AG09309 (cell line): Measurements from ENCODE around the gene MMUT.
A peak's percentile ranks its signal among the peaks of the same experiment; 100 is the strongest.

ENCODE experiments used
- DNase-seq: peaks from one replicate; pipeline ENCODE4 v3.0.0-alpha.2; 2010; ENCODE audit warnings: low read depth
- H3K4me3 ChIP-seq: 2 replicates; pipeline ENCODE4 v1.5.1; 2011; ENCODE audit warnings: mild to moderate bottlenecking, low read depth, low read length, moderate library complexity; ENCODE audit not compliant: control insufficient read depth
- TF ChIP-seq, protein P1 (sequence below): IDR thresholded peaks from 2 replicates; pipeline ENCODE4 v1.5.1; 2011; ENCODE audit warnings: mild to moderate bottlenecking, low read depth, low read length, inconsistent platforms; ENCODE audit not compliant: insufficient read depth, control insufficient read depth; ENCODE audit errors: missing control alignments

Gene MMUT

DNA sequence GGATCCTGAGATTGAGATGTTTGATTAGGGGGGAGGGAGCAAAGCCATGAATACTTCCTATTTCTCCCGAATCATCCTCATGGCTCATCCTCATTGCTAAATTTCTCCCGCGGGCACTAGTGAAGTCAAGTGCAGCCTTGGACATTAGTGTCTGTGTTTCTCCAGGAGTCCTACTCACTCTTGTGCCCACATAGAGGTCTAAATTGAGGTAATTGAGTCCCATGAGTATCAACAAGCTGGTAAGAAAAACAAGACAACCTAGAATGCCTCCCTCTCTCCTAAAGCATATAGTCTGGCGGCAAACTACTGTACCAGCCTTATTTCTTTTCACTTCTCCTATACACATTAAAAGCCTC, 537 bp upstream of the MMUT start:
- no peak for DNase-seq
- TF ChIP-seq, protein P1, sequence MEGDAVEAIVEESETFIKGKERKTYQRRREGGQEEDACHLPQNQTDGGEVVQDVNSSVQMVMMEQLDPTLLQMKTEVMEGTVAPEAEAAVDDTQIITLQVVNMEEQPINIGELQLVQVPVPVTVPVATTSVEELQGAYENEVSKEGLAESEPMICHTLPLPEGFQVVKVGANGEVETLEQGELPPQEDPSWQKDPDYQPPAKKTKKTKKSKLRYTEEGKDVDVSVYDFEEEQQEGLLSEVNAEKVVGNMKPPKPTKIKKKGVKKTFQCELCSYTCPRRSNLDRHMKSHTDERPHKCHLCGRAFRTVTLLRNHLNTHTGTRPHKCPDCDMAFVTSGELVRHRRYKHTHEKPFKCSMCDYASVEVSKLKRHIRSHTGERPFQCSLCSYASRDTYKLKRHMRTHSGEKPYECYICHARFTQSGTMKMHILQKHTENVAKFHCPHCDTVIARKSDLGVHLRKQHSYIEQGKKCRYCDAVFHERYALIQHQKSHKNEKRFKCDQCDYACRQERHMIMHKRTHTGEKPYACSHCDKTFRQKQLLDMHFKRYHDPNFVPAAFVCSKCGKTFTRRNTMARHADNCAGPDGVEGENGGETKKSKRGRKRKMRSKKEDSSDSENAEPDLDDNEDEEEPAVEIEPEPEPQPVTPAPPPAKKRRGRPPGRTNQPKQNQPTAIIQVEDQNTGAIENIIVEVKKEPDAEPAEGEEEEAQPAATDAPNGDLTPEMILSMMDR, result no peak
- H3K4me3 ChIP-seq, result peak overlapping the region; percentile 68

DNA sequence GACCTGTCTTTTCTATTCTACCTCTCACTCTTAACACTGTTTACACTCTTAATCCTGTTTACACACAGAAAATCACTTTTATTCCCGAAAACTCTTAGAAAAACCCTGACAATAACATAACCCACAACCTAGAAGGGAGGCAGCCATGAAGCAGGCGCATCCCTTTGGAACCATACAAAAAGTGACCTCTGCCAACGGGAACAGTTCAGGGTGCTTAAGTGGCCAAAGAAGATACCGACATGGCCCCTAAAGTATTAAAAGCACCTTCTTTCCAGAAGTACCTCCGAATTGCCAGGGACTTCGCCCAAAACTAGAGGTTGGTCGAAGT, 490 bp downstream of the MMUT start:
- H3K4me3 ChIP-seq, result peak overlapping the region; percentile 68
- TF ChIP-seq, protein P1, result no peak
- no peak for DNase-seq

DNA sequence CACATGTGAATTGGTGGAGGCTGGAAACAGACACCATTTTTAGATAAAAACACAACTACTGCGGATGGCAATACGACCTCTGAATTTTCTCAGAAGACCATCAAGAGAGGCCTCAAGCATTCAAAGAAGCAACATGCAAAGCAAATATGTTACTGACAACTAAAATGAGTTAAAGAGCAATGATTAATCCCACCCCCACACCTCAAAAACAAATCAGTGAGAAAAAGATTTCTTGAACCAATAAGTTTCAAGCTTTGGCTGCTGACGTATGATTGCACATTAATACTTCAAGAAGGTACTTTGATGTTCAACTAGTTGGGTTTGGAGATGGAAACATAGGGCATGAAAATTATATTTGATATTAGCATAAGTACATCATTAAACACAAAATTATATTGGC, 982 bp downstream of the MMUT start:
- H3K4me3 ChIP-seq, result peak overlapping the region; percentile 68; the same call in 1 of the 2 replicates
- no peak for DNase-seq
- TF ChIP-seq, protein P1, result no peak

DNA sequence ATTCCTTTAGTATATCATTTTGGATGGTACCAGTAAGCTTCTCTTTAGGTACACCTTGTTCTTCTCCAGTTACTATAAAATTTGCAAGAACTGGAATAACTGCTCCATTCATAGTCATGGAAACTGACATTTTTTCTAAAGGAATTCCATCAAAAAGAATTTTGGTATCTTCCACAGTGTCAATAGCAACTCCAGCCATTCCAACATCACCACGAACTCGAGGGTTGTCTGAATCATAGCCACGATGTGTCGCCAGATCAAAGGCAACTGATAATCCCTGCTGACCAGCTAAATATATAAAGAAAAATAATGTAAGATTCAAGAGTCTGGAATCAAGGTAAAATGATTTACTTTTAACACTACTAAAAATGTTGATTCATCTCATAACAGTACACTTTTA, 5.3 kb downstream of the MMUT start:
- no peak for DNase-seq
- TF ChIP-seq, protein P1, result no peak
- H3K4me3 ChIP-seq, result no peak overlapping the region

DNA sequence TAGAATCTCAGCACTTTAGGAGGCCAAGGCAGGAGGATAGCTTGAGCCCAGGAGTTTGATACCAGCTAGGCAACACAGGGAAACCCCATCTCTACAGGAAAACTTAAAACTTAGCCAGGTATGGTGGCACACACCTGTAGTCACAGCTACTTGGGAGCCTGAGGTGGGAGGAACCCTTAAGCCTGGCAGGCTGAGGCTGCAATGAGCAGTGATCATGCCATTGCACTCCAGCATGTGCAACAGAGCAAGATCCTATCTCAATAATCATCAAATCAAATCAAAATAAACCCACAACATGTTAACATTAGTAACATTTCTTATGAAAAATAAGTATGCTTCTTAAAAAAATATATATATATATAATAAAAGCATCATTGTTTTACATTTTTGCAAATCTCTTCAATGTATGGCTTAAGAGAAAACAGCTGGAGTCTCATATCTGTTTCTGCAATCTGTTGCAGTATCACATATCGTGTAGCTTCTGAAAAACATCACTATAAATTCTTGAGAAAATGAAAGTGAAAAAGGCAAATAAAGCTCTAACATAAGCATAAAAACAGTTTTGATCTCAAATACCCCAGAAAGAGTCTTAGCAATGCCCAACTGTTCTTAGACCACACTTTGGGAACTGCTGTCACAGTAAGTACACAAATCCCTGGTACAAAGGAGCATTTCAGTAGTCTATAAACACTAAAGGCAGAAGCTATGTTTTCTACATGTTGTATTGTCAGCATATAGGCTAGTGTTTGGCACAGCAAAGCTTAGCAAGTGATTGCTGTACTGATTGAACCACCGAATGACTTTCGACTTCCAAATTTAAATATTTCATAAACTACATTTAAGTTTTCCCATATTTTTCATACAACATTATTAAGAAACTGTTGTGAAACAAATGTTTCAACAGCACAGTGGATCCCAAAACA, 8.0 kb downstream of the MMUT start:
- TF ChIP-seq, protein P1, result no peak
- no peak overlapping the region for H3K4me3 ChIP-seq

DNA sequence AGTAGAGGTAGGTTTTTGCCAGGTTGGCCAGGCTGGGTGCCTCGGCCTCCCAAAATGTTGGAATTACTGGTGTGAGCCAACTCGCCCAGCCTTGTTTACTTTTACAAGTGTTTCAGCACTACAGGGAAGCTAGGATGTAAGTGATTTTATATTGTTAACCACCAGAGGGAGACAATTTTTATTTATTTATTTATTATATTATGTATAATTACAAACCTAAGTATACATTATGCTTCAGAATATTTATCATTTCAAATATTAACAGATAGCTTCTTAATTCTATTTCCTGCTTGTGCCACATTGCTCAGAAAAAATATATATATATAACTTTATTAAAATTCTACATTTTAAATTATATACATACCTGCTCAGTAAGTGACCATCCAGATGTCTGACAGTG, 9.8 kb downstream of the MMUT start:
- no peak overlapping the region for H3K4me3 ChIP-seq
- no peak for DNase-seq
- TF ChIP-seq, protein P1, result peak; percentile 26

More for the DNA sequence above, 8.0 kb downstream of the MMUT start:
- no peak for DNase-seq
